Lung (tissue), 12 donors: ENCODE measurements around the gene NGF. TPM values are rescaled to one million over a fixed set of nuclear protein-coding genes. Genes with fewer than 3 reads are reported as not detected.

Source experiments
- ATAC-seq: fragments of 200-7000 bp; cut with Tn5 transposase; one replicate; pipeline ENCODE4 v1.9.1; 2020; ENCODE audit warnings: moderate number of reproducible peaks; ENCODE audit not compliant: insufficient read depth, low FRiP score
- DNase-seq, 3 donors: peaks; one replicate each; pipeline ENCODE4 v3.0.0-alpha.2; 2013 to 2017
- H3K27ac ChIP-seq, 2 donors: one replicate each; pipeline ENCODE4 v1.5.1; 2013; ENCODE audit warnings: mild to moderate bottlenecking in 2 of 2, moderate library complexity in 2 of 2, control low read depth in 1 of 2, inconsistent platforms in 1 of 2, low read depth in 1 of 2, low read length in 1 of 2
- H3K27me3 ChIP-seq, 3 donors: one replicate each; pipeline ENCODE4 v1.5.1; 2013; ENCODE audit warnings: low read length in 2 of 3; ENCODE audit not compliant: control insufficient read depth in 3 of 3, insufficient read depth in 3 of 3
- H3K36me3 ChIP-seq, 4 donors: one replicate each; pipeline ENCODE4 v1.5.1; 2013; ENCODE audit warnings: low read length in 4 of 4, mild to moderate bottlenecking in 1 of 4, moderate library complexity in 1 of 4; ENCODE audit not compliant: control insufficient read depth in 4 of 4, insufficient read depth in 4 of 4
- H3K4me1 ChIP-seq, 5 donors: one replicate each; pipeline ENCODE4 v1.5.1; 2013; ENCODE audit warnings: low read length in 5 of 5, mild to moderate bottlenecking in 2 of 5, moderate library complexity in 1 of 5; ENCODE audit not compliant: control insufficient read depth in 5 of 5, insufficient read depth in 5 of 5
- H3K4me3 ChIP-seq: one replicate; pipeline ENCODE4 v1.5.1; 2013; ENCODE audit warnings: mild to moderate bottlenecking, control low read depth, moderate library complexity
- H3K9ac ChIP-seq, 2 donors: one replicate each; pipeline ENCODE4 v1.5.1; 2013; ENCODE audit warnings: low read length in 2 of 2, control low read depth in 1 of 2; ENCODE audit not compliant: insufficient read depth in 1 of 2
- H3K9me3 ChIP-seq, 4 donors: one replicate each; pipeline ENCODE4 v1.5.1; 2013; ENCODE audit warnings: low read length in 3 of 4, mild to moderate bottlenecking in 1 of 4, moderate library complexity in 1 of 4; ENCODE audit not compliant: control insufficient read depth in 4 of 4, insufficient read depth in 3 of 4
- CTCF ChIP-seq: IDR thresholded peaks from 2 replicates; pipeline ENCODE4 v1.5.1; 2012; ENCODE audit warnings: mild to moderate bottlenecking; ENCODE audit errors: control extremely low read depth, extremely low read depth
- WGBS, 2 donors: extraction: QIAGEN DNeasy Blood & Tissue Kit; methylation state at CpG; one replicate each; pipeline ENCODE4 v1.1.7; 2013; 5-methylcytosine and 5-hydroxymethylcytosine counted together
- polyA plus RNA-seq, 2 donors: library from polyadenylated mRNA; stranded (reverse); fragments of 200-250 nt; gene quantifications; one replicate each; pipeline ENCODE4 v1.2.1, GENCODE V29; 2013
- total RNA-seq, 2 donors: library from RNA; depleted of rRNA in 1 of 2; stranded (reverse); fragments of >200 nt in 1 of 2; gene quantifications; one replicate each; pipeline ENCODE4 v1.2.1, GENCODE V29; 2014 to 2021
- donor health status: control.
- donor health status: control.
- donor health status: Bipolar disorder and iron deficiency.
- donor health status: healthy.
- donor health status: DM: yes; HTN: yes; CAD: no.

Gene NGF
- total and polyA plus RNA-seq, 4 donors, result 0.40 to 1.7 (median 0.50) TPM

DNA sequence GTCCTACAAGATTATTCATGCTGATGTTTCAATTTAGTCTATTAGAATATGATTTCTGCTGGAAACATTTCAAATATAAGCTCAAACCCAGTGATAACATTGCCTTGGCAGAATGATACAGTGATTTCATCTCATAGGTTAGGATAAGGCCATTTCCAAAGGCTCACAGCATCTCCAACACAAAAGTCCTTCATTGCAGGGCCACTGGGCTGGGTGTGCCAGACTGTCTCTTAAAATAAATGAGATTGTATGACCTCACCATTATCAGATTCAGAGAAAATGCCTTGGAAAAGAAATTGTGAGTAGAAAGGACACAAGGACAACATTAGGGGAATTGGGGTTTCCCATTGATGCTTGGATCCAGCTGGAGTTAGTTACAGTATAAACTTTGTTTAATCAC is 30.4 kb downstream of the NGF start:
- Histone ChIP-seq H3K36me3 (no peaks in the 10 kb centered on the region), H3K27ac (no peak overlapping the region), H3K9me3 (peaks cover 0 to 2% (median 0%) of the 10 kb centered on the region in 4 donors), H3K4me3 (no peak overlapping the region), H3K9ac (no peak overlapping the region), H3K4me1 (peaks cover 0 to 8% (median 0%) of the 10 kb centered on the region in 5 donors), H3K27me3 (no peaks in the 10 kb centered on the region)
- no peak for DNase-seq
- no peak for TF ChIP-seq CTCF
- ATAC-seq, result no peak

GRCh38 chr1:115306146-115306545 is 31.9 kb downstream of the NGF start:
- Histone ChIP-seq H3K4me1 (peaks cover 0 to 6% (median 1%) of the 10 kb centered on the region in 5 donors), H3K9ac (no peak overlapping the region), H3K27ac (no peak overlapping the region), H3K27me3 (no peaks in the 10 kb centered on the region), H3K36me3 (no peaks in the 10 kb centered on the region), H3K4me3 (no peak overlapping the region), H3K9me3 (peaks cover 0 to 2% (median 0%) of the 10 kb centered on the region in 4 donors)
- DNase-seq, result no peak
- no peak for ATAC-seq
- no peak for TF ChIP-seq CTCF
- 61 to 76% methylated on average over 2 of the region's 2 CpGs for WGBS, 2 donors

DNA sequence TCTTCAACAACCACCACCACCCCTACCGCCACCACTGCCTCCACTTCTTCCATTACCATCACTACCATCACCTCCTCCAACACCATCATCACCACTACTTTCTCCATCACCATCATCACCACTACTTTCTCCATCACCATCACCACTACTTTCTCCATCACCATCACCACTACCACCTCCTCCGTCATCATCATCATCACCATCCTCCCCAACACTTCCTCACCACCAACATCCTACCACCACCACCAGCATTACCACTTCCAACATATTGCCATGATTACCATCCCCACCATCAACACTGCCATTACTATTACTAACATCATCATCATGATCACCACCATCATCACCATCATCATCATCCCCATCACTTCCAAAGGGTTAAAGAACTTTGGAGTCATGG is 34.7 kb downstream of the NGF start:
- Histone ChIP-seq H3K27ac (no peak overlapping the region), H3K9ac (no peak overlapping the region), H3K4me1 (peaks cover 0 to 2% (median 0%) of the 10 kb centered on the region in 5 donors), H3K27me3 (no peaks in the 10 kb centered on the region), H3K9me3 (peaks cover 0 to 2% (median 0%) of the 10 kb centered on the region in 4 donors), H3K36me3 (no peaks in the 10 kb centered on the region), H3K4me3 (no peak overlapping the region)
- DNase-seq (no peak), ATAC-seq (no peak)
- TF ChIP-seq CTCF, result no peak
- WGBS, 2 donors, result 94% methylated on average over 2 of the region's 2 CpGs

DNA sequence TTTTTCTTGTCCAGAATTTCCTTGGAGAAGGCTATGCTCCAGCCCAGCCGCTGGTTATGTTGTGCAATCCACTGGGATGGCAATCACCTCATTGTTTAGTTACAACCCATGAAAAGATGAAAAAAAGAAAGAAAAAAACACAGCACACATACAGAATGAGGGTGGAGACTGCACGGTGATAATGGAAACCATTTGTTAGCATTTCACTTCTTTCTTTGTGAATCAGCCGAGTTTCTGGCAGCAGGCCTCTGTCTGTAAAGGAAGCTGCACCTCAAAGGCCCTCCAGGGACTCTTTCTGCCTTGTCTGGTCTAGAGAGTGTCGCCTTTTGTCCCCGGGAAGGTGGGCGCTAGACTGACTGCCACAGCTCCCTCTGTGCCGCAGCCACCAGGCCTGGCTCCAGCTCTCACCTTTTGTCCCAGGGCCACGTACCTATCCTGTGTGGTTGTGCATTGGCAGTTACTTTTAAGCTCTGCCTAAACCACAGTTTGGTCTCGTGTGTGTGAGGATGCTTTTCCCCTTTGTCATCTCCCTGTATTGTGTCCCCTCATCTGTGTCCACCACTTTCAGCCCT is 35.6 kb downstream of the NGF start:
- TF ChIP-seq CTCF, result no peak
- H3K36me3 ChIP-seq, result no peaks in the 10 kb centered on the region
- H3K4me1 ChIP-seq, result peaks cover 0 to 2% (median 0%) of the 10 kb centered on the region in 5 donors
- WGBS, 2 donors, result 64 to 77% methylated on average over 9 of the region's 9 CpGs
- peak in 1 of 3 donors; percentile 37 for DNase-seq
- H3K9me3 ChIP-seq, result no peaks in the 10 kb centered on the region
- no peak overlapping the region for H3K9ac ChIP-seq
- H3K4me3 ChIP-seq, result no peak overlapping the region
- no peak overlapping the region for H3K27ac ChIP-seq
- no peaks in the 10 kb centered on the region for H3K27me3 ChIP-seq
- peak; percentile 49 for ATAC-seq
